Thyroid gland (tissue), 4 donors: ENCODE measurements around the gene ANKHD1.

Experiments used
- POLR2A ChIP-seq, 2 donors: fragments of 450-650 bp; IDR thresholded peaks; one replicate each; pipeline ENCODE4 v1.6.1; 2017; ENCODE audit warnings: antibody characterized with exemption in 2 of 2, mild to moderate bottlenecking in 2 of 2, moderate library complexity in 1 of 2
- TF ChIP-seq, protein P1 (sequence below), 6 experiments: fragments of 200-600 bp in 3 of 6; fragments of 450-650 bp in 3 of 6; sonication (generic) in 3 of 6; IDR thresholded peaks; one replicate each; pipeline ENCODE4 v1.5.1; 2016 to 2019; ENCODE audit warnings: antibody characterized with exemption in 6 of 6, mild to moderate bottlenecking in 2 of 6, inconsistent platforms in 1 of 6, moderate library complexity in 1 of 6

DNA sequence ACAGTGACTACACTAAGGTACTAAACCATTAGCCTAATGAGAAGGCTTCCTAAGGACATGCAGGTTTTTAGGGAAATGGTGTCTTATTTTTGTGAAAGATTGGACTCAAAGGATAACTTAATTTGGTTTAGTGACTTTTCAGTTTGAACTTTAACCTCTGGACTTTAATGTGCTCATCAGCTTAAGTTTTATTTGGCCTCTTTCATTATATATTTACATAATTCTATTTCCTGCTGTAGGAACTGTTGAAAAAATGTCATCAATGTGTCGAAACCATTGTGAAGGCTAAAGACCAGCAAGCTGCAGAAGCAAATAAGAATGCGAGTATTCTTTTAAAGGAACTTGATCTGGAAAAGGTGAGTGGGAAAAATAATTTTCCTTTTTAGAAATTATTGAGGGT lies 111.5 kb downstream of the ANKHD1 start:
- TF ChIP-seq, protein P1, sequence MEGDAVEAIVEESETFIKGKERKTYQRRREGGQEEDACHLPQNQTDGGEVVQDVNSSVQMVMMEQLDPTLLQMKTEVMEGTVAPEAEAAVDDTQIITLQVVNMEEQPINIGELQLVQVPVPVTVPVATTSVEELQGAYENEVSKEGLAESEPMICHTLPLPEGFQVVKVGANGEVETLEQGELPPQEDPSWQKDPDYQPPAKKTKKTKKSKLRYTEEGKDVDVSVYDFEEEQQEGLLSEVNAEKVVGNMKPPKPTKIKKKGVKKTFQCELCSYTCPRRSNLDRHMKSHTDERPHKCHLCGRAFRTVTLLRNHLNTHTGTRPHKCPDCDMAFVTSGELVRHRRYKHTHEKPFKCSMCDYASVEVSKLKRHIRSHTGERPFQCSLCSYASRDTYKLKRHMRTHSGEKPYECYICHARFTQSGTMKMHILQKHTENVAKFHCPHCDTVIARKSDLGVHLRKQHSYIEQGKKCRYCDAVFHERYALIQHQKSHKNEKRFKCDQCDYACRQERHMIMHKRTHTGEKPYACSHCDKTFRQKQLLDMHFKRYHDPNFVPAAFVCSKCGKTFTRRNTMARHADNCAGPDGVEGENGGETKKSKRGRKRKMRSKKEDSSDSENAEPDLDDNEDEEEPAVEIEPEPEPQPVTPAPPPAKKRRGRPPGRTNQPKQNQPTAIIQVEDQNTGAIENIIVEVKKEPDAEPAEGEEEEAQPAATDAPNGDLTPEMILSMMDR (IDR thresholded peaks at IDR 0.05) = no peak
- TF ChIP-seq POLR2A (IDR thresholded peaks at IDR 0.05) = no peak
